Sciatic nerve (tissue), 2 donors: Measurements from ENCODE around the gene DCUN1D2. TPM values are rescaled to one million over a fixed set of nuclear protein-coding genes. Genes with fewer than 3 reads are reported as not detected.
"Not testable (repeated sequence)": the region's sequence is repeated elsewhere in the genome, so short reads cannot be mapped to it uniquely, and the experiment has no call there.

ENCODE experiments used
- ATAC-seq: fragments of 200-7000 bp; cut with Tn5 transposase; one replicate; pipeline ENCODE4 v1.9.1; 2020; ENCODE audit warnings: mild to moderate bottlenecking, moderate library complexity
- DNase-seq: peaks from one replicate; pipeline ENCODE4 v3.0.0-alpha.2; 2020; ENCODE audit warnings: low spot score
- intact Hi-C: fragments of 100-400 bp; cut with DNase I; formaldehyde crosslinking; loops from one replicate; pipeline ENCODE4 v1.14.2; 2022
- total RNA-seq: library from RNA; stranded (reverse); fragmentation: NEBNext Ultra II Directional; extraction: Animal tissue kit (Norgen Biotek cat#: 25700); gene quantifications from one replicate; pipeline ENCODE4 v1.2.1, GENCODE V29; 2021
- donor health status: DM: no; HTN: no; CAD: no.
- donor health status: DM: no; HTN: no; CAD: no.

Gene DCUN1D2
- total RNA-seq, 1 donor from 2014 or later = 28.3 TPM

DNA sequence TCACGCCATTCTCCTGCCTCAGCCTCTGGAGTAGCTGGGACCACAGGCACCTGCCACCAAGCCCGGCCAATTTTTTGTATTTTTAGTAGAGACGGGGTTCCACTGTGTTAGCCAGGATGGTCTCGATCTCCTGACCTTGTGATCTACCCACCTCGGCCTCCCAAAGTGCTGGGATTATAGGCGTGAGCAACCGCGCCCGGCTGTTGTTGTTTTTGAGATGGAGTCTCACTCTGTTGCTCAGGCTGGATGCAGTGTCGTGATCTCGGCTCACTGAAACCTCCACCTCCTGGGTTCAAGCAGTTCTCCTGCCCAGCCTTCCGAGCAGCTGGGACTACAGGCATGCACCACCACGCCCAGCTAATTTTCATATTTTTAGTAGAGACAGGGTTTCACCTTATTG is 31.9 kb upstream of the DCUN1D2 start:
- DNase-seq = peak; percentile 19

DNA sequence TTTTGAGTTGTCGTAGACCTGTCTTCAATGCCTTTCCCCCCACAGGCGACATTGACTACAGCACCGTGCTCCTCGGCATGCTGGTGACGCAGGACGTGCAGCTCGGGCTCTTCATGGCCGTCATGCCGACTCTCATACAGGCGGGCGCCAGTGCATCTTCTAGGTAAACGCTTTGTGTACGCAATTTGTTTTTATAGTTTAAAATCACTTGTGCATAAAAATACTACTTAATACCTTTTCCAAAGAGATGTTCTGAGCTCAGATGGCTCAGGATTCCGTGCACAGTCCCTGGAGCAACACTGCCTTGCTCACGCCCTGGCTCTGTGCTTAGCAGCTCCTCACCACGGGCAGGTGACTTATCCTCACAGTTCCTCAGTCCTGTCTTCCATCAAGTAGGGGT is 30.1 kb upstream of the DCUN1D2 start:
- no peak for ATAC-seq
- peak; percentile 34 for DNase-seq
- intact Hi-C loops = no loop called here

More for the DNA sequence above, 31.9 kb upstream of the DCUN1D2 start:
- ATAC-seq, intact Hi-C loops: not testable (repeated sequence)

DNA sequence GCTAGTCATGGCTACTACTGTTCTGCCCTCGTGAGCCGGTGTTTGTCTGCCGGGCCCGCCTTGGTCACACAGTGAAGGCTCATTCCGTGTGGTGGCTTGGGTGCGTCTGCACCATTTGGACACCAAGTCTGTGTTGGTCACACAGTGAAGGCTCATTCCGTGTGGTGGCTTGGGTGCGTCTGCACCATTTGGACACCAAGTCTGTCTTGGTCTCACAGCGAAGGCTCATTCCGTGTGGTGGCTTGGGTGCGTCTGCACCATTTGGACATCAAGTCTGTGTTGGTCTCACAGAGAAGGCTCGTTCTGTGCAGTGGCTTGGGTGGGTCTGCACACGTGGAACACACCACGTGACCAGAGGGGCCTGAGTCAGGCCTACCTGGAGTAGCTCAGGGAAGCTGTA is 29.0 kb upstream of the DCUN1D2 start:
- DNase-seq = no peak
- ATAC-seq = no peak
- intact Hi-C loops = no loop called here

DNA sequence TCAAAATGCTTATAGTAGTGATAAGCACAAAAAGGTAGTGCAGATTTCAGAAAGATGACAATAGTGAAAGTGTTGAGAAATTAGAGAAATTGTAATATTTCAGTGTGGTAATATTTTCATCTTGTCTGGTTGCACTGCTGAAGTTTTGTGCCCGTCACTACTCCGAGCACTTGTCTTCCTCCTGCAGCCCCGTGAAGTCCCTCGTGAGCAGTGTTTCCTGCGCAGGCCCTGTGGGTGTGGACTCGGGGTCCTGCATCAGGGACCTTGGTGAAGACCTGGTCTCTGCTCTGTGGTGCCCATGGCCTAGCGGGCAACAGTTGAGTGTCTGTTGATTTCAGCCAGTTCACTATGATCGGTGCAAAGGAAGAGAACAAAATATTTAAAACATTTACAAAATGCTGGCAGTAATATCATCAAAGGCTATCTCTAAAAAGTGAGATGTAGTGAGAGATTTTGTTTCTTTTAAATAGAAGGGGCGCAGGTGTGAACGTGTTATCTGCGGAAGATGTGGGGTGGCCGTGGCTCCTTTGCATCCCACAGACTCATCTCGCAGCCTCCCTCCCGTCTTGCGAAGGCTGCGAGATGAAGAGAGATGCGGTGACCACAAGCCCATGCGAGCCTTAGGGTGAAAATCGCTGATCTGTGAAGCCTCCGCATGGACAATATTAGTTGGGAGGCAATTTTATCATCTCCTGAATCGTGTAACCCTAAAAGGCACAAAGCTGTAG is 27.7 kb upstream of the DCUN1D2 start:
- DNase-seq = peak; percentile 23
- intact Hi-C loops = no loop called here
- ATAC-seq = no peak

DNA sequence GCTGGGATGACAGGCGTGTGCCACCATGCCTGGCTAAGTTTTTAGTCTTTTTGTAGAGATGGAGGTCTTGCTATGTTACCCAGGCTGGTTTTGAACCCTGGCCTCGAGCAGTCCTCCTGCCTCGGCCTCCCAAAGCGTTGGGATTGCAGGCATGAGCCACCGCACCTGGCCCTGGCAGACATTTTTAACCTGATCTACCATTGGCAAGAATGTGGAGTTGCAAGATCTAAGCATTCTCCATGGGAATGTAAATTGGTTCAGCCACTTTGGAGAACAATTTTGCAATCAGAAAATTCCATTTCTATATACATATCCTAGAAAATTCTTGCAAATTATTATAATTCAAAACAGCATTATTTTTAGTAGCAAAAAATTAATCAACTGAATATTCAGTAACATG is 24.3 kb upstream of the DCUN1D2 start:
- DNase-seq = no peak
- ATAC-seq = no peak
- intact Hi-C loops = no loop called here

DNA sequence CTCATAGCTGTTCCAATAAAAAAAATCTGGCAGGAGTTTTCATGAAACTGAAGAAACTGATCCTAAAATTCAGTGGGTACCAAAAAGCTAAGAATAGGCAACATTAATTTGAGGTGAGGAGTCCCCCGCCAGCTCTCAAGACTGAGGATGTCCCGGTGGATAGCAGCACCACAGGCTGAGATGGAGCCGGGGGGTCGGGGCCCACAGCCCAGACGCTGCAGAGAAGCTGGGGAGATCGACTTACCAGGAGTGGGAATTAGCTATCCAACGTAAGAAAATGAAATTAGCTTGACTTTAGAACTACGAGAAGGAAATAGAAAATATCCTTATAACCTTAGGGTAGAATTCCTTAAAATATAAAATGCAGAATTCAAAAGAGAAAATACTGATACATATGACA is 23.2 kb upstream of the DCUN1D2 start:
- no peak for DNase-seq
- ATAC-seq = no peak
- intact Hi-C loops = no loop called here

DNA sequence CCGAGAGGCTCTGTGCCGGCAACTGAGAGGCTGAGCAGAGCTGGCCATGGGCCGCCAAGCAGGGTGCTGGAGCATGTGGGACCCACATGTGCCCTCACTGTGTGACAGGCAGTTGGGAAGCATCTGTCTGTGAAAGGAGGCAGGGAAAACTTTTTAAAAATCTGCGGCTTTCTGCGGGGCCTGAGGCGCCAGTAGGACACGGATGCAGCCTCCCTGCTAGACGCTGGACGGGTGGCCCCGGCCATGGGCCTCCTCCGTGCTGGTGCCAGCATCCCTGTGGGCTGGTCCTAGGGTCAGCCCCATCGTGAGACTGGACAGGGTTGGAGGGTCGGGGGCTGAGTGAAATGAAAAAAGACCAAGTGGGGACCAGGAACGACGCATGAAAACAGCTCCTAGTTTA is 20.9 kb upstream of the DCUN1D2 start:
- no peak for DNase-seq
- no peak for ATAC-seq
- intact Hi-C loops = no loop called here

DNA sequence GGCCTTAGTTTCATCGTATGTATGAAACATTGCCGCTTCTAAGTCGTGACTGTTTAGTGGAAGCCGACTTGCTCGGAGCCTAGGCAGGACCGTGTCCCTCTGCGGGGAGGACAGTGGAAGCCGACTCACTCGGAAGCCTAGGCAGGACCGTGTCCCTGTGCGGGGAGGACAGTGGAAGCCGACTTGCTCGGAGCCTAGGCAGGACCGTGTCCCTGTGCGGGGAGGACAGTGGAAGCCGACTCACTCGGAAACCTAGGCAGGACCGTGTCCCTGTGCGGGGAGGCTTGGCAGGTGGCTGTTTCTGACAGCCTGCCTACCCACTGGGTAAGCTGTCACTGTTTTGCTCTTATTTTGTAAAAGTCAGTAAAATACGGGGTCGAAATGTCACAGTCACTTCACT is 20.4 kb upstream of the DCUN1D2 start:
- intact Hi-C loops = no loop called here

DNA sequence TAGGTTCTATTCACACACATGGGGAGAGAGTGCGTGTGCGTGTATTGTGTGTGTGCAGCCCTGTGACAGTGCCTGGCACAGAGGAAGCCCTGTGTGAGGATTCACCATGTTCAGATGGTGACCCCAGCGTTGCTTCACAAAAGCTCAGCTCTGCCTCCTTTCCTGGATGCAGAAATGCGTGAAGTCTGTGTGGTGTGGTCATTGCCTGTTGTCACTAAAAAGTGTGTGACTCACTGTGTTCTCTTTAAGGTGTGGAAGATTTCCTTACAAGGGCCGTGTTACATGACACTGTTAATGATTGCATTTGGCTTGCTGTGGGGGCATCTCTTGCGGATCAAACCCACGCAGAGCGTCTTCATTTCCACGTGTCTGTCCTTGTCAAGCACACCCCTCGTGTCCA is 19.5 kb upstream of the DCUN1D2 start:
- ATAC-seq (no peak), DNase-seq (no peak)
- intact Hi-C loops = no loop called here

More for the DNA sequence above, 20.4 kb upstream of the DCUN1D2 start:
- no peak for ATAC-seq
- peak; percentile 33 for DNase-seq

DNA sequence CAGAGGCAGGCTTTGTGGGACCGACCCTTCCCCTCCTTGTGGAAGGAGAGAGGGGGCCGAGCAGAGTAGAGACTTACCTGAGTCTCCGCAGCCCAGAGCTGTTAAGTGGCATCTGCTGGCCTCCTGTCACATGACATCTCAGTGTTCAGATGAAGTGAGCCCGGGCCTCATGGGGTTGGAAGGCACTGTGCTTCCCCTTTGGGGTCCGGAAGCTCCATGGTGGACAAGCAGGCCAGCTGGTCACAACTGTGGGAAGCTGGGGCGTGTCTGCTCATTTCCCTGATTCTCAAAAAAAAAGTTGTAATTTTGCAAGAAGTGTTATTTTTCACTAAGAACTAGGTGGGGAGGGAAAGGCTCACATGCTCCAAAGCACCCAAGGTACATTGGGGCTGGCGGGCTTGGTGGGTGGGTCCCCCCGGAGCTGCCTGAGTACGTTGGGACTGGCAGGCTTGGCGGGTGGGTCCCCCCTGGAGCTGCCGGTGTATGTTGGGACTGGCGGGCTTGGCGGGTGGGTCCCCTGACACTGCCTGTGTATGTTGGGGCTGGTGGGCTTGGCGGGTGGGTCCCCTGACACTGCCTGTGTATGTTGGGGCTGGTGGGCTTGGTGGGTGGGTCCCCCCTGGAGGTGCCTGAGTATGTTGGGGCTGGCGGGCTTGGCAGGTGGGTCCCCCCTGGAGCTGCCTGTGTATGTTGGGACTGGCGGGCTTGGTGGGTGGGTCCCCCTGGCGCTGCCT is 18.2 kb upstream of the DCUN1D2 start:
- peak; percentile 59 for DNase-seq
- no peak for ATAC-seq
- intact Hi-C loops = no loop called here

DNA sequence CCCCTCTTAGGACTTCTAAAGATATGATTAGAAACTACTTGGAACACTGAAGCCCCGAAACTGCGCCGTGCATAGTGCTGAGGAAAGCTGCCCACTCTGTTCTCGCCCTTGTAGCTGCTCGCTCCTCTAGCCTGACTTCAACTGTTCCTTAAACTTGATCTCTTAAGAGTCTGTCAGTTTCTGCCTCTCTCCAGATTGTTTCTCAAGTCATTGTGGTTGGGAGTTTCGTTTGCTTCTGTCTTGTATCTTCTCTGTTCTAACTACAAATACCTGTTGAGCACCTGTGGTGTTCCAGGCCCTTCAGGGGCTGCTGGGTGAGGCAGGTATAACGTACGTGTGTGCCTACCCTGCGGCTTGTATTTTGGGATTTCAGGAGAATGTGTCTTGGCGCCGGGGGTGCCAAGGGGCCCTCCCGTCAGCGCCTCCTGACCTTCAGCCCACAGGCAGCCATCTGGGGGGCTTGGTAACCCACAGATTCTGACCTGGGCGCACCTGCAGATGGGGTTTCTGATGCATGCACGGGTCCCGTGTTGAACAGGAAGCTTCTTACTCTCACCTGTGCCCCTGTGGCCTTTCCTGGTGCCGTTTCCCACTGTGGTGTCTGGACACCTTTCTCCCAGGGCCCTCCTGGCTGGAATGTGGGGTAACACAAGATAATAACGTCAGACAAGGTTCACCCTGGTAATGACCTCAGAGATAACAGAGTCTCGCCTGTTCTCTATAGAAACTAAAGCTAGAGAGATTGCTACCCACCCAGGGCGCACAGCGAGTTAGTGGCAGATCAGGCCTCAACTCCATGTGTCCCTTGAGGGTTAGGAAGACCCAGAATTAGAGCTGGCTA is 17.2 kb upstream of the DCUN1D2 start:
- DNase-seq (peak; percentile 49), ATAC-seq (no peak)
- intact Hi-C loops = no loop called here

DNA sequence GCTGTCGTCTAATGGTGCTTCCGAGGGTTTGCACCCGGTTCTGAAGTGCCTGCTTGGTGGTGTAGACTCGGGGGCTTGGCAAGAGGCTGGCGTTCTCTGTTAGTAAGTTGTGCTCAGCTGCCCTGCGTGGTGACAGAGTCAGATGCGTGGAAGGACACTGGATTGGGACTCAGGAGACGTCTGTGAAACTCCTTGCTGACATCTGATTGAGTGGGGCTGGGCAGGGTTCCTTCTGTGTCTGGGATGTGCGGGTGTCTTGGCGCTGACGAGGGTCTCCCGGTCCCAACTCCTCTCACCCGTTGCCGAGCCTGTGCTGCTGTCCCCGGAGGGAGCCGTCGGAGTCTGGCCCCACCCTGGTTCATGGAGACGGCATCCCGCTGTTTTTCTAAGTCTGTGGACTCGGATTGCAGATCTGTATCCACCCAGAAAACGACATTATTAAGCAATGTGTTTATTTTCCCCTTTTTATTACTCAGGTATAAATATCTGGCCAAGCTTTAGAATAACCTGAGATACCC is 16.4 kb upstream of the DCUN1D2 start:
- DNase-seq (peak; percentile 49), ATAC-seq (peak; percentile 27)
- intact Hi-C loops = no loop called here

DNA sequence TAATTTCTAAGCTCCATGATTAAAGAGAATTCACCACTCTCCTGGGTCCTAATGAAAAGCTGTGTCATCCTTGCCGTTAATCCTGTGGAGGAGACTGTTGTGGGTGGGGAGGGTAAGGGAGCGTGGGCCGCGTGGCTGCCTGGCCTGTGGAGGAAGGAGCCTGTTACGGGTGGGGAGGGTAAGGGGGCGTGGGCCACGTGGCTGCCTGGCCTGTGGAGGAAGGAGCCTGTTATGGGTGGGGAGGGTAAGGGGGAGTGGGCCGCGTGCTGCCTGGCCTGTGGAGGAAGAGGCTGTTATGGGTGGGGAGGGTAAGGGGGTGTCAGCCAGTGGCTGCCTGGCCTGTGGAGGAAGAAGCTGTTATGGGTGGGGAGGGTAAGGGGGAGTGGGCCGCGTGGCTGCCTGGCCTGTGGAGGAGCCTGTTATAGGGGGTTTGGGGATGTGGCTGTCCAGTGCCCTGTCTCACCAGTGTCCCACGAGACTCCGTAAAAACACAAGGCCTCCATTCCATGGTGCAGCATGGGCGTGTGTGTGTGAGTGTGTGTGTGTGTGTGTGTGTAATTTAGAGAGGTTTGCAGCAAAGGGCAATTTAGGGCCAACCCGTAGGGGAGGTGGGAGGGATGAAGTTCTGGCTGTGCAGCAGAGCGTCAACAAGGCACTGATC is 15.6 kb upstream of the DCUN1D2 start:
- ATAC-seq (peak; percentile 86), DNase-seq (peak; percentile 59)
- intact Hi-C loops = no loop called here

DNA sequence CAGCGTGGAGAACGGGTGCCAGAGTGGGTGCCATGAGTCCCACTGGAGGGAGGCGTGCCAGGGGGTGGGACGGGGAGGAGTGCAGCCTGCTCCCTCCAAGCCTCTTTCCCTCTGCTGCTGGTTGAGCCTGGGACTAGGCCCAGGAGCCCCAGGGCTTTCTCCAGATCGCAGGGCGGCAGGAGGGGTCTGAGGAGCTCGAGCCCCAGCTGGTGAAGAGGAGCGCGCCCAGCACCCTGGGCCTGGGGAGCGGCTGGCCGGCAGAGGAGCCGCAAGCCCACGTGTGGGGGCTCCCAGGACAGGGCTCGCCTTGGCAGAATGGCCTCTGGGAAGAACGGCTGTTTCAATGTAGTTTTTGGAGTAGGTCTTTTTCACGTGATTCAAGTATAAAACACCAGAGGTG is 12.2 kb upstream of the DCUN1D2 start:
- intact Hi-C loops = no loop called here
- DNase-seq = peak; percentile 35
- no peak for ATAC-seq

DNA sequence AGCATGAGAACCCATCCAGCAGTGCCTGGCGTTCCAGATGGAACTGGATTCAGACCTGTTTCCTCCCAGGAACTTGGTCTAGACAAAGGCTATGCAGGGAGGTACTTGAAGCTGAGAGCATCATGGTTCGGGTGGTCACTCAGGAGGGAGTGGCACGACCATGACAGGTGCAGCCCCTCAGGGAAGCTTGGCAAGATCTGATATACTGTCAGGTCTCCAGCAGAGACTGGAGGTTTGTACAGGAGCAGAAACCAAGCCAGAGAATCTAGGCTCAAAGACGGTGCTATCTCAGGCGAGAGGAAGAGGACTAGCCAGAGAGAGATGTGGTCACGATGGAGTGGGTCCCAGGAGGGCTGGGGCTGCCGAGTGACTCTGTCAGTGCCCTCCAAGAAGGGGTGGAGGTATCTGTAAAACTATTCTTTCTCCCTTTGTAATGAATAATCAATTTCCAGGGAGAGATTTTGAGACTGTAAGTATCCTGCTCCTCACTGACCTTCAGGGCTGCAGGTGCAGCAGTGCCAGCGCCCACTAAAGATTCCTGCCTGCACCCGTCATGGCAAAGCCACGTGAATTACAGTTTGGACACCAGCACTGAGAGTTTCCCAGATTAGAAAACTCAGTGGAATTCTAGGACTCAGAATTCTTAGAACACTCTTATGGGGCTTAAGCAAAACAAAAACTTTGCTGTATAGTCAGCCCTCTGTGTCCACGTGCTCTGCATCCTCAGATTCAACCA is 10.2 kb upstream of the DCUN1D2 start:
- ATAC-seq (no peak), DNase-seq (no peak)

DNA sequence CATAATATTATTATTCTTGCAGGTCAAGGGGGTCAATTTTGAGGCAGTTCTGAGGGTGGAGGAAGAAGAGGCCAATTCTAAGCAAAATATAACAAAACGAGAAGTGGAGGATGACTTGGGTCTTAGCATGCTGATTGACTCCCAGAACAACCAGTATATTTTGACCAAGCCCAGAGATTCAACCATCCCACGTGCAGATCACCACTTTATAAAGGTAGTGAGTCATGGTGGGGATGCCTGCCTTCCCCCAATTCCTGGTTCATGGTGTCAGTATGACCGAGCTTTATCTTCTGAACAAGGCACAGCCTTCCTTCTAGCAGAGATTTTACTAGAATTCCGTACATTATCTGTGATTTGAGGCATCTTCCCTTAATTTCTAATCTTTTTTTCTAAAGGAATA is 9.4 kb upstream of the DCUN1D2 start:
- DNase-seq (no peak), ATAC-seq (no peak)
- intact Hi-C loops = no loop called here

More for the DNA sequence above, 10.2 kb upstream of the DCUN1D2 start:
- intact Hi-C loops = no loop called here

DNA sequence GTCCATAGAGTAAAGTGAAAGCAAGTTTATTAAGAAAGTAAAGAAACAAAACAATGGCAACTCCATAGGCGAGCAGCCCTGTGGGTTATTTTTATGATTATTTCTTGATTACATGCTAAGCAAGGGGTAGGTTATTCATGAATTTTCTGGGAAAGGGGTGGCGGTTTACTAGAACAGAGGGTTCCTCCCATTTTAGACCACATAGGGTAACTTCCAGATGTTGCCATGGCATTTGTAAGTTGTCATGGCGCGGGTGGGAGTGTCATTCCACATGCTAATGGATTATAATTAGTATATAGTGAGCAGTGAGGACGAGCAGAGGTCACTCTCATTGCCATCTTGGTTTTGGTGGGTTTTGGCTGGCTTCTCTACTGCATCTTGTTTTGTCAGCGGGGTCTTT is 8.4 kb upstream of the DCUN1D2 start:
- ATAC-seq = no peak
- intact Hi-C loops = no loop called here
- no peak for DNase-seq

DNA sequence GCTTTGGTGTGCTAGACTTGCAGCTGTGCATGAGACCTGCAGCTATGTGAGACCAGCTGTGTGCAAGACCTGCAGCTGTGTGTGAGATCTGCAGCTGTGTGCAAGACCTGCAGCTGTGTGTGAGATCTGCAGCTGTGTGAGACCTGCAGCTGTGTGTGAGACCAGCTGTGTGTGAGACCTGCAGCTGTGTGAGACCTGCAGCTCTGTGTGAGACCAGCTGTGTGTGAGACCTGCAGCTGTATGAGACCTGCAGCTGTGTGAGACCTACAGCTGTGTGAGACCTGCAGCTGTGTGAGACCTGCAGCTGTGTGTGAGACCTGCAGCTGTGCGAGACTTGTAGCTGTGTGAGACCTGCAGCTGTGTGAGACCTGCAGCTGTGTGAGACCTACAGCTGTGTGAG is 6.7 kb upstream of the DCUN1D2 start:
- no peak for ATAC-seq
- DNase-seq = no peak
- intact Hi-C loops = no loop called here
